Measurements from ENCODE around the gene LRRC8B. TPM values are rescaled to one million over a fixed set of nuclear protein-coding genes. Genes with fewer than 3 reads are reported as not detected.
"Not testable (repeated sequence)": the region's sequence is repeated elsewhere in the genome, so short reads cannot be mapped to it uniquely, and the experiment has no call there.

The LRRC8B gene
- total RNA-seq, 1 donor from 2014 or later, result 6.4 TPM

GRCh38 chr1:89539128-89539527, 14.5 kb downstream of the LRRC8B start:
- Mint-ChIP-seq H3K9me3 (ENCODE audit: unreplicated experiment) (no peaks in the 10 kb centered on the region), H3K4me3 (ENCODE audit: unreplicated experiment) (no peak overlapping the region), H3K27me3 (ENCODE audit: low read depth, unreplicated experiment) (no peaks in the 10 kb centered on the region), H3K27ac (ENCODE audit: unreplicated experiment) (no peak overlapping the region), H3K36me3 (ENCODE audit: low read depth, unreplicated experiment) (no peaks in the 10 kb centered on the region), H3K4me1 (ENCODE audit: low read depth, unreplicated experiment) (no peaks in the 10 kb centered on the region)
- no peak overlapping the region for H3K4me3 ChIP-seq (ENCODE audit: insufficient read depth, low read depth, low read length)
- DNase-seq (ENCODE audit: low read depth), result no peak
- no peaks in the 10 kb centered on the region for H4K20me1 ChIP-seq (ENCODE audit: insufficient read depth, low read length)
- H3K4me1 ChIP-seq (ENCODE audit: insufficient read depth, low read length), result no peaks in the 10 kb centered on the region
- H2AFZ ChIP-seq (ENCODE audit: low read depth, low read length), result no peak overlapping the region
- H3K9ac ChIP-seq (ENCODE audit: low read length), result no peak overlapping the region
- no peaks in the 10 kb centered on the region for H3K9me3 ChIP-seq (ENCODE audit: insufficient read depth, low read depth, low read length)
- no peaks in the 10 kb centered on the region for H3K36me3 ChIP-seq (ENCODE audit: insufficient read depth, low read length)
- no peak for TF ChIP-seq EZH2 (IDR thresholded peaks at IDR 0.05; ENCODE audit: insufficient read depth, low read length)
- no peak for TF ChIP-seq CTCF (IDR thresholded peaks at IDR 0.05; ENCODE audit: insufficient read depth, low read depth, low read length)
- no peak for FAIRE-seq
- no peaks in the 10 kb centered on the region for H3K79me2 ChIP-seq (ENCODE audit: insufficient read depth, low read length)
- H3K4me2 ChIP-seq (ENCODE audit: low read length), result no peak overlapping the region
- H3K27me3 ChIP-seq (ENCODE audit: insufficient read depth, low read length), result no peaks in the 10 kb centered on the region
- no peak overlapping the region for H3K27ac ChIP-seq (ENCODE audit: low read depth, low read length)

- no peaks in the 10 kb centered on the region for H3K27me3 ChIP-seq (ENCODE audit: insufficient read depth, low read length)
- H4K20me1 ChIP-seq (ENCODE audit: insufficient read depth, low read length), result no peaks in the 10 kb centered on the region
- H2AFZ ChIP-seq (ENCODE audit: low read depth, low read length), result no peak overlapping the region
- no peaks in the 10 kb centered on the region for H3K36me3 ChIP-seq (ENCODE audit: insufficient read depth, low read length)
- H3K27ac ChIP-seq (ENCODE audit: low read depth, low read length), result no peak overlapping the region
- Mint-ChIP-seq H3K4me3 (ENCODE audit: unreplicated experiment) (no peak overlapping the region), H3K27ac (ENCODE audit: unreplicated experiment) (no peak overlapping the region), H3K4me1 (ENCODE audit: low read depth, unreplicated experiment) (peaks cover 1% of the 10 kb centered on the region), H3K36me3 (ENCODE audit: low read depth, unreplicated experiment) (no peaks in the 10 kb centered on the region), H3K27me3 (ENCODE audit: low read depth, unreplicated experiment) (no peaks in the 10 kb centered on the region), H3K9me3 (ENCODE audit: unreplicated experiment) (no peaks in the 10 kb centered on the region)
- peaks cover 3% of the 10 kb centered on the region for H3K4me1 ChIP-seq (ENCODE audit: insufficient read depth, low read length)
- FAIRE-seq, result no peak
- no peaks in the 10 kb centered on the region for H3K9me3 ChIP-seq (ENCODE audit: insufficient read depth, low read depth, low read length)
- H3K79me2 ChIP-seq (ENCODE audit: insufficient read depth, low read length), result no peaks in the 10 kb centered on the region
- H3K9ac ChIP-seq (ENCODE audit: low read length), result no peak overlapping the region
- H3K4me2 ChIP-seq (ENCODE audit: low read length), result no peak overlapping the region
- H3K4me3 ChIP-seq (ENCODE audit: insufficient read depth, low read depth, low read length), result no peak overlapping the region
- no peak for DNase-seq (ENCODE audit: low read depth)
- no peak for TF ChIP-seq CTCF (IDR thresholded peaks at IDR 0.05; ENCODE audit: insufficient read depth, low read depth, low read length)
- TF ChIP-seq EZH2 (IDR thresholded peaks at IDR 0.05; ENCODE audit: insufficient read depth, low read length), result no peak
Observed at GRCh38 chr1:89540406-89540970, 15.9 kb downstream of the LRRC8B start.

- H3K9me3 Mint-ChIP-seq (ENCODE audit: unreplicated experiment), result no peaks in the 10 kb centered on the region
- Histone ChIP-seq H3K79me2 (ENCODE audit: insufficient read depth, low read length) (no peaks in the 10 kb centered on the region), H3K4me2 (ENCODE audit: low read length) (no peak overlapping the region), H3K4me1 (ENCODE audit: insufficient read depth, low read length) (peaks cover 17% of the 10 kb centered on the region), H2AFZ (ENCODE audit: low read depth, low read length) (no peak overlapping the region), H3K27me3 (ENCODE audit: insufficient read depth, low read length) (no peaks in the 10 kb centered on the region), H3K4me3 (ENCODE audit: insufficient read depth, low read depth, low read length) (no peak overlapping the region), H3K9ac (ENCODE audit: low read length) (no peak overlapping the region), H3K27ac (ENCODE audit: low read depth, low read length) (no peak overlapping the region), H3K36me3 (ENCODE audit: insufficient read depth, low read length) (no peaks in the 10 kb centered on the region), H4K20me1 (ENCODE audit: insufficient read depth, low read length) (no peaks in the 10 kb centered on the region), H3K9me3 (ENCODE audit: insufficient read depth, low read depth, low read length) (no peaks in the 10 kb centered on the region)
- no peaks in the 10 kb centered on the region for H3K27me3 Mint-ChIP-seq (ENCODE audit: low read depth, unreplicated experiment)
- H3K27ac Mint-ChIP-seq (ENCODE audit: unreplicated experiment), result no peak overlapping the region
- DNase-seq (ENCODE audit: low read depth), result no peak
- no peak overlapping the region for H3K4me3 Mint-ChIP-seq (ENCODE audit: unreplicated experiment)
- FAIRE-seq, result no peak
- H3K4me1 Mint-ChIP-seq (ENCODE audit: low read depth, unreplicated experiment), result peaks cover 15% of the 10 kb centered on the region
- no peak for TF ChIP-seq EZH2 (IDR thresholded peaks at IDR 0.05; ENCODE audit: insufficient read depth, low read length)
- no peak for TF ChIP-seq CTCF (IDR thresholded peaks at IDR 0.05; ENCODE audit: insufficient read depth, low read depth, low read length)
- no peaks in the 10 kb centered on the region for H3K36me3 Mint-ChIP-seq (ENCODE audit: low read depth, unreplicated experiment)
Observed at GRCh38 chr1:89542345-89542744, 17.7 kb downstream of the LRRC8B start.

DNA sequence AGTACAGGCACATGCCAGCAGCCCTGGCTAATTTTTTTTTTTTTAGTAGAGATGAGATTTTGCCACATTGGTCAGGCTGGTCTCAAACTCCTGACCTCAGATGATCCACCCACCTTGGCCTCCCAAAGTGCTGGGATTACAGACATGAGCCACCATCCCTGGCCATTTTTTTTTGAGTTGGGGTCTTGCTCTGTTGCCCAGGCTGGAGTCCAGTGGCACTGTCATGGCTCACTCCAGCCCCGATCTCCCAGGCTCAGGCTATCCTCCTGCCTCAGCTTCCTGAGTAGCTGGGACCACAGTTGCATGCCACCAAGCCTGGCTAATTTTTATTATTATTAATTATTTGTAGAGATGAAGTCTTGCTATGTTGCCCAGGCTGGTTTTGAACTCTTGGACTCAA, 19.0 kb downstream of the LRRC8B start:
- H3K27me3 ChIP-seq (ENCODE audit: insufficient read depth, low read length); H3K4me3 ChIP-seq (ENCODE audit: insufficient read depth, low read depth, low read length); H3K9ac ChIP-seq (ENCODE audit: low read length); H3K36me3 Mint-ChIP-seq (ENCODE audit: low read depth, unreplicated experiment); H2AFZ ChIP-seq (ENCODE audit: low read depth, low read length); H3K36me3 ChIP-seq (ENCODE audit: insufficient read depth, low read length); H4K20me1 ChIP-seq (ENCODE audit: insufficient read depth, low read length); H3K27ac ChIP-seq (ENCODE audit: low read depth, low read length); H3K79me2 ChIP-seq (ENCODE audit: insufficient read depth, low read length); H3K27me3 Mint-ChIP-seq (ENCODE audit: low read depth, unreplicated experiment); H3K4me3 Mint-ChIP-seq (ENCODE audit: unreplicated experiment); H3K27ac Mint-ChIP-seq (ENCODE audit: unreplicated experiment); H3K4me2 ChIP-seq (ENCODE audit: low read length); H3K9me3 Mint-ChIP-seq (ENCODE audit: unreplicated experiment); H3K9me3 ChIP-seq (ENCODE audit: insufficient read depth, low read depth, low read length); FAIRE-seq; DNase-seq (ENCODE audit: low read depth): not testable (repeated sequence)
- H3K4me1 ChIP-seq (ENCODE audit: insufficient read depth, low read length), result peaks cover 22% of the 10 kb centered on the region
- peaks cover 22% of the 10 kb centered on the region for H3K4me1 Mint-ChIP-seq (ENCODE audit: low read depth, unreplicated experiment)

All from astrocyte (in vitro differentiated cells and primary cell).